Upper lobe of left lung (tissue), 6 donors: ENCODE results near the gene RASAL1. TPM values are rescaled to one million over a fixed set of nuclear protein-coding genes. Genes with fewer than 3 reads are reported as not detected.

Experiments used
- ATAC-seq, 2 donors: fragments of 200-7000 bp; cut with Tn5 transposase; one replicate each; pipeline ENCODE4 v1.9.1; 2022; ENCODE audit warnings: mild to moderate bottlenecking in 2 of 2, moderate library complexity in 2 of 2; ENCODE audit not compliant: low FRiP score in 2 of 2
- DNase-seq, 2 donors: peaks; one replicate each; pipeline ENCODE4 v3.0.0-alpha.2; 2019 to 2020
- H3K27ac ChIP-seq, 4 donors: fragments of 200-600 bp; sonication (generic); one replicate each; pipeline ENCODE4 v1.5.1; 2016 to 2019
- H3K27me3 ChIP-seq, 4 donors: fragments of 200-600 bp; sonication (generic); one replicate each; pipeline ENCODE4 v1.5.1; 2017 to 2019
- H3K36me3 ChIP-seq, 4 donors: fragments of 200-600 bp; sonication (generic); one replicate each; pipeline ENCODE4 v1.5.1; 2016 to 2019
- H3K4me1 ChIP-seq, 4 donors: fragments of 200-600 bp; sonication (generic); one replicate each; pipeline ENCODE4 v1.5.1; 2018 to 2019
- H3K4me3 ChIP-seq, 4 donors: fragments of 200-600 bp; sonication (generic); one replicate each; pipeline ENCODE4 v1.5.1; 2017 to 2019; ENCODE audit warnings: mild to moderate bottlenecking in 2 of 4, moderate library complexity in 1 of 4
- H3K9me3 ChIP-seq, 4 donors: fragments of 200-600 bp; sonication (generic); one replicate each; pipeline ENCODE4 v1.5.1; 2018 to 2019
- EP300 ChIP-seq, 4 donors: sonication (generic); formaldehyde crosslinking; IDR thresholded peaks; one replicate each; pipeline ENCODE4 v1.5.1; 2017; ENCODE audit warnings: antibody characterized with exemption in 4 of 4, control low read depth in 2 of 4
- POLR2A ChIP-seq, 4 donors: fragments of 450-650 bp; IDR thresholded peaks; one replicate each; pipeline ENCODE4 v1.5.1; 2016 to 2017; ENCODE audit warnings: antibody characterized with exemption in 4 of 4, mild to moderate bottlenecking in 2 of 4
- POLR2AphosphoS5 ChIP-seq, 2 donors: sonication (generic); formaldehyde crosslinking; IDR thresholded peaks; one replicate each; pipeline ENCODE4 v1.5.1; 2017; ENCODE audit warnings: antibody characterized with exemption in 2 of 2
- WGBS, 2 donors: methylation state at CpG; one replicate each; pipeline ENCODE4 v1.1.5; 2017 to 2018; 5-methylcytosine and 5-hydroxymethylcytosine counted together
- total RNA-seq, 6 donors: library from RNA; depleted of rRNA in 4 of 6; stranded (reverse); fragments of >200 nt in 4 of 6; gene quantifications; one replicate each; pipeline versions ENCODE4 v1.1.0 to v1.2.1, GENCODE V29; 2016 to 2021
- TF ChIP-seq, protein P1 (sequence below), 6 experiments: fragments of 450-650 bp in 4 of 6; fragments of 200-600 bp in 2 of 6; sonication (generic) in 2 of 6; IDR thresholded peaks; one replicate each; pipeline ENCODE4 v1.5.1; 2016 to 2019; ENCODE audit warnings: antibody characterized with exemption in 6 of 6
- donor health status: DM: no; HTN: no; CAD: no; lungs with moderate emphysema.
- donor health status: DM: no; HTN: yes; CAD: no; lungs with severe emphysema.

Gene RASAL1
- total RNA-seq, 6 donors from 2014 or later, result 0.27 to 4.2 (median 0.60) TPM; not detected in 3

DNA sequence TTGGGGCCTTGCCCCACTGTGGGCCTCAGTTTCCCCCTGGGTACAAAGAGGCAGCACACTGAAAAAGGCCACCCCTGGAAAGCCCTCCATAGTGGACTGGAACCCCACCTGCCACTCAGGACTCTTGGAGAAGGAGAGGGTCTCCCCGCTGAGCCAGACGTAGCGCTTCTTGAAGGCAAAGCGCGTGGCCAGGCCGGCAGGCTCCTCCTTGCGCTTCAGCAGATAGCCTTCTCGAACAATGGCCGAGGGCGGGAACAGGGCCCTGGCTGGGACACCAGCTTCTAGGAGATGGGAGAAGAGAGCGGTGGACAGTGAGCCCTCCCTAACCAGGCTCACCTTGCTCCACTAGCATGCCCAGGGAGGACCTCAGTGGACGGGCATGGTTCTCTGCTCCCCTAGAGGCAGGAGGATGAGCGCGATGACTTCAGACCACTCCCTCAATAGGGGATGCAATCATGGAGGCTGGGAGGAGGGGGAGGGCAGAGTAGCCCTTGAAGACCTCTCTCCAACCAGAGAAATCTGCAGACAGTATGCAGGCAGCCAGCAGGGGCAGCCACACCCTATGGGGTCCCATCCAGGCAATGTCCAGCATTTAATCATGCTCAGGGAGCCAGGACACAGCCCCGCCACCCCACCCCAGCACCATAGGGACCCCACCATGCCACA lies 29.8 kb downstream of the RASAL1 start:
- ATAC-seq (no peak), DNase-seq (no peak)
- Histone ChIP-seq H3K27ac (no peak overlapping the region), H3K4me3 (no peak overlapping the region), H3K9me3 (no peaks in the 10 kb centered on the region), H3K36me3 (no peaks in the 10 kb centered on the region), H3K4me1 (peaks cover 0 to 5% (median 2%) of the 10 kb centered on the region in 4 donors), H3K27me3 (no peaks in the 10 kb centered on the region)
- TF ChIP-seq EP300 (IDR thresholded peaks at IDR 0.05), result no peak
- WGBS, 2 donors, result 86 to 92% methylated on average over 9 to 15 of the region's 15 CpGs

DNA sequence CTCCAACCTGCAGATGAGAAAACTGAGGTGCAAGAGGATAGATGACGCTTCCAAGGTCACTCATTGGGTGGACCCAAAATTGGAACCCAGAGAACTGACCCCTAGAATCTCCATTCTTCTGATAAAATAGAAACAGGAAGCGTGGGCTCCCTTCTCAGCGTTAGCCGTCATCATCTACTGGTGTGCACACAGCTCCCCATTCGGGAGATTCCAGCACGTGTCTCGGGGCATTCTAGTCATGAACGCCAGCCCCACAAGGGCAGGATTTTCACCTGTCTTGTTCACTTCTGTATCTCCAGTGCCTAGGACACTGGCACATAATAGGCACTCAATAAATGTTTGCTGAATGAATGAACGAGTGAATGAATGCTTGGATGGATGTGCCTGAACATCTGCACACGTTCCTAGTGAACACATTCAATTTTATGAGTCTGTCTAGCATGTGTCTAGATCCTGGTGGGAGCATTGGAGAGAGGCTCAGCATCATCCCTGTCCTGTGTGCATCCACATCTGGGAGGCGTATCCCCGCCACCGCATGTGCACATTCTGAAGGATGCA lies 30.5 kb downstream of the RASAL1 start:
- TF ChIP-seq, protein P1, sequence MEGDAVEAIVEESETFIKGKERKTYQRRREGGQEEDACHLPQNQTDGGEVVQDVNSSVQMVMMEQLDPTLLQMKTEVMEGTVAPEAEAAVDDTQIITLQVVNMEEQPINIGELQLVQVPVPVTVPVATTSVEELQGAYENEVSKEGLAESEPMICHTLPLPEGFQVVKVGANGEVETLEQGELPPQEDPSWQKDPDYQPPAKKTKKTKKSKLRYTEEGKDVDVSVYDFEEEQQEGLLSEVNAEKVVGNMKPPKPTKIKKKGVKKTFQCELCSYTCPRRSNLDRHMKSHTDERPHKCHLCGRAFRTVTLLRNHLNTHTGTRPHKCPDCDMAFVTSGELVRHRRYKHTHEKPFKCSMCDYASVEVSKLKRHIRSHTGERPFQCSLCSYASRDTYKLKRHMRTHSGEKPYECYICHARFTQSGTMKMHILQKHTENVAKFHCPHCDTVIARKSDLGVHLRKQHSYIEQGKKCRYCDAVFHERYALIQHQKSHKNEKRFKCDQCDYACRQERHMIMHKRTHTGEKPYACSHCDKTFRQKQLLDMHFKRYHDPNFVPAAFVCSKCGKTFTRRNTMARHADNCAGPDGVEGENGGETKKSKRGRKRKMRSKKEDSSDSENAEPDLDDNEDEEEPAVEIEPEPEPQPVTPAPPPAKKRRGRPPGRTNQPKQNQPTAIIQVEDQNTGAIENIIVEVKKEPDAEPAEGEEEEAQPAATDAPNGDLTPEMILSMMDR (IDR thresholded peaks at IDR 0.05), result no peak
- TF ChIP-seq EP300 (IDR thresholded peaks at IDR 0.05) (no peak), POLR2A (IDR thresholded peaks at IDR 0.05) (no peak), POLR2AphosphoS5 (IDR thresholded peaks at IDR 0.05) (no peak)
- no peaks in the 10 kb centered on the region for H3K9me3 ChIP-seq
- 63 to 72% methylated on average over 13 of the region's 13 CpGs for WGBS, 2 donors
- no peaks in the 10 kb centered on the region for H3K36me3 ChIP-seq
- no peaks in the 10 kb centered on the region for H3K27me3 ChIP-seq
- peaks cover 0 to 5% (median 2%) of the 10 kb centered on the region in 4 donors for H3K4me1 ChIP-seq
- no peak overlapping the region for H3K27ac ChIP-seq
- no peak overlapping the region for H3K4me3 ChIP-seq
- DNase-seq (no peak), ATAC-seq (no peak)

DNA sequence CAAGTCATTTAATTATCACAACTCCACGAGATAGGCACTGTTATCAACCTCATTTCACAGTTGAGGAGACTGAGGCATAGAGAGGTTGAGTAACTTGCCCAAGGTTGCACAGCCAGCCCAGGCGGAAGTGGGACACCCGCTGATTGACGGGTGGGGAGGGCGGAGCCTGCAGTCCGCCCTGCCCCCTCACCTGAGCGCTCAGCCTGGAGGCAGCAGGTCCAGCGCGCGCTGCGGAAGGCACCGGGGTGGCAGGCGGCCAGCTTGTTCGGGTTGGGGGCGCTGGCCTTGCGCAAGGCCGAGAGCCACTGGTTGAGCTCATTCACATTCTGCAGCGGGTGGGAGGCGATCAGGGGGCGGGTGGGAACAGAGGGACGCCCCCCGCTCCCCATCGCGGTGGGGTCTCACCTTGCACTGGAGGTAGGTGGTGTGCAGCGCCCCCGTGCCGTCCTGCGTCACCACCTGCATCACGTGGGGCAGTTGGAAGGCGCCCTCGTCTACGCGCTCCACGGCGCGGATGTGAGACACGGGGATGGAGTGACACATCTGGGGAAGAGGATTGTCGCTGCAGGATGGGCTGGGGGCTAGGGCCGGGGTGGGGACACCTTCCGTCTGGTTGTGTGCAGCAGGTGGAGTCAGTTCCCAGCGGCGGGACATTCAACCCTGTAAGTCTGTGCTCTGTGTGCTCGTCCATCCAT lies 31.7 kb downstream of the RASAL1 start:
- Histone ChIP-seq H3K4me3 (peak overlapping the region in 3 of 4 donors; percentile 18 to 38 (median 32)), H3K27ac (no peak overlapping the region), H3K4me1 (peaks cover 0 to 5% (median 2%) of the 10 kb centered on the region in 4 donors), H3K36me3 (no peaks in the 10 kb centered on the region), H3K27me3 (no peaks in the 10 kb centered on the region), H3K9me3 (no peaks in the 10 kb centered on the region)
- WGBS, 2 donors, result 12 to 17% methylated on average over 9 to 31 of the region's 43 CpGs
- DNase-seq (peak; percentile 53 to 88), ATAC-seq (no peak)
- TF ChIP-seq POLR2AphosphoS5 (IDR thresholded peaks at IDR 0.05), result no peak
- TF ChIP-seq EP300 (IDR thresholded peaks at IDR 0.05), result no peak
- TF ChIP-seq, protein P1 (IDR thresholded peaks at IDR 0.05), result no peak
- TF ChIP-seq POLR2A (IDR thresholded peaks at IDR 0.05), result no peak

DNA sequence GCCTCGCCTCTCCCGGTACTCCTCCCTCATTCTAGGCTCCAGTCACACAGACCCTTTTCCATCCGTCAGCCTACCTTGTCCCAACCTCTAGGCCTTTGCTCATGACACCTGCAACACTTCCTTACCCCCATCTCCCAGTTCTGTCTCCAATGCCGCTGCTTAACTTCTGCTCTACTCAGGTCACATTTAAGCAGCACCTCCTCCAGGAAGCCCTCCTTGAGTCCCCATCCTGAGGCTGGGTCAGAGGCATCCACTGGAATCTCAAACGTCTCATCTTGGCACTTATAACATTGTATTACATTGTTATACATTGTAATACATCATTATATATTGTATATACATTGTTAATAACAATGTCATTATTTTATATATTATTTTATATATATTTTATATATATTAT lies 32.8 kb downstream of the RASAL1 start:
- H3K36me3 ChIP-seq, result no peaks in the 10 kb centered on the region
- WGBS, 2 donors, result 85 to 86% methylated on average over 5 of the region's 5 CpGs
- no peak for TF ChIP-seq POLR2A (IDR thresholded peaks at IDR 0.05)
- TF ChIP-seq EP300 (IDR thresholded peaks at IDR 0.05), result no peak
- TF ChIP-seq POLR2AphosphoS5 (IDR thresholded peaks at IDR 0.05), result no peak
- TF ChIP-seq, protein P1 (IDR thresholded peaks at IDR 0.05), result no peak
- DNase-seq (no peak), ATAC-seq (no peak)
- no peaks in the 10 kb centered on the region for H3K27me3 ChIP-seq
- no peak overlapping the region for H3K27ac ChIP-seq
- H3K9me3 ChIP-seq, result no peaks in the 10 kb centered on the region
- peaks cover 4 to 16% (median 9%) of the 10 kb centered on the region in 4 donors for H3K4me1 ChIP-seq
- H3K4me3 ChIP-seq, result no peak overlapping the region

DNA sequence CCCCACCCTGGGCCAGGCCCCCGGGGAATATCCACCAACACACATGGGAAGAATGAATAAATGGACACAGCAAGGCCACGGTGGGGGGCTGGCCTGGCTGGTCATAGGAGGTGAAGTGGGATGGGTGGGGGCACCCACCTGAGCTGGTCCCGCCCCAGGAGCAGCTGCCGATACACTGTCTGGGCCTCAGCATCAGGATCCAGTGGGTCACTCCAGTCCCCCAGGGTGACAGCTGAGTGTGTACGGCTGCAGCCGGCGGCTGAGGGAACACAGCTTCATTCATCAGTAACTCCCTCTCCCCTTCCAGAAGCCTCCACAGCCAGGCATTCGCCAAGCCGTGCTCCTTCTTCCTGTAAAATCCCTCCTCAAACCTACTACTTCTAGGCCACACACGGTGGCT lies 33.8 kb downstream of the RASAL1 start:
- Histone ChIP-seq H3K27me3 (no peaks in the 10 kb centered on the region), H3K9me3 (no peaks in the 10 kb centered on the region), H3K4me1 (peaks cover 4 to 16% (median 9%) of the 10 kb centered on the region in 4 donors), H3K4me3 (no peak overlapping the region), H3K27ac (no peak overlapping the region), H3K36me3 (no peaks in the 10 kb centered on the region)
- ATAC-seq (no peak), DNase-seq (no peak)
- 74 to 79% methylated on average over 6 to 10 of the region's 10 CpGs for WGBS, 2 donors
- TF ChIP-seq EP300 (IDR thresholded peaks at IDR 0.05) (no peak), POLR2A (IDR thresholded peaks at IDR 0.05) (no peak), POLR2AphosphoS5 (IDR thresholded peaks at IDR 0.05) (no peak)
- TF ChIP-seq, protein P1 (IDR thresholded peaks at IDR 0.05), result no peak
